Measurements from ENCODE around the gene BASP1. TPM values are rescaled to one million over a fixed set of nuclear protein-coding genes. Genes with fewer than 3 reads are reported as not detected.

The BASP1 gene
- total and polyA plus RNA-seq, 10 of the 15 experiments (the other 5 are each of a cell fraction or from before 2014, with no cell fraction given) = 27.3 to 190 (median 102) TPM

GRCh38 chr5:17255471-17256021 is 38.1 kb downstream of the BASP1 start (continued):
- TF ChIP-seq SPI1 (IDR thresholded peaks at IDR 0.05; ENCODE audit: borderline replicate concordance, insufficient read depth, low read depth, low read length) (peak; percentile 66), BCL11A (IDR thresholded peaks at IDR 0.05; ENCODE audit: low read depth, low read length) (no peak), CBFB (IDR thresholded peaks at IDR 0.05; ENCODE audit: low read depth) (no peak), MTA3 (IDR thresholded peaks at IDR 0.05; ENCODE audit: borderline replicate concordance, low read length) (no peak), TCF3 (IDR thresholded peaks at IDR 0.05; ENCODE audit: borderline replicate concordance, insufficient read depth, low read depth, low read length) (no peak), NR2F1 (conservative IDR thresholded peaks at IDR 0.05) (no peak), ATF7 (IDR thresholded peaks at IDR 0.05; ENCODE audit: low read depth) (0 out of 2 replicates have a peak, but pooled peaks have one; percentile 50), STAT1 (conservative IDR thresholded peaks at IDR 0.05) (0 out of 2 replicates have a peak, but pooled peaks have one; percentile 29), CREM (IDR thresholded peaks at IDR 0.05; ENCODE audit: low read depth) (peak; percentile 78), SMARCA5 (IDR thresholded peaks at IDR 0.05) (no peak), SREBF2 (IDR thresholded peaks at IDR 0.05; ENCODE audit: low read length) (no peak), MYC (IDR thresholded peaks at IDR 0.05; ENCODE audit: insufficient read depth, insufficient read length, insufficient replicate concordance, low read length, severe bottlenecking) (no peak), POLR2AphosphoS5 (IDR thresholded peaks at IDR 0.05; ENCODE audit: low read length) (no peak), HCFC1 (IDR thresholded peaks at IDR 0.05; ENCODE audit: low read length) (no peak), JUND (IDR thresholded peaks at IDR 0.05; ENCODE audit: low read depth, low read length) (no peak), PKNOX1 (IDR thresholded peaks at IDR 0.05) (peak; percentile 49; the same call in 1 of the 2 replicates), RUNX3 (IDR thresholded peaks at IDR 0.05; ENCODE audit: low read length) (peak; percentile 2), SIX5 (IDR thresholded peaks at IDR 0.05; ENCODE audit: low read depth, low read length, severe bottlenecking) (no peak), IRF3 (IDR thresholded peaks at IDR 0.05) (no peak), CHD4 (IDR thresholded peaks at IDR 0.05) (no peak), WRNIP1 (IDR thresholded peaks at IDR 0.05; ENCODE audit: borderline replicate concordance, low read depth, low read length) (no peak), MEF2A (IDR thresholded peaks at IDR 0.05; ENCODE audit: insufficient read depth, low read depth, low read length) (0 out of 2 replicates have a peak, but pooled peaks have one; percentile 14), HSF1 (IDR thresholded peaks at IDR 0.05; ENCODE audit: low read depth, low read length) (no peak), IKZF1 (conservative IDR thresholded peaks at IDR 0.05) (0 out of 2 replicates have a peak, but pooled peaks have one; percentile 26), ZNF622 (IDR thresholded peaks at IDR 0.05) (no peak), E2F4 (IDR thresholded peaks at IDR 0.05; ENCODE audit: low read depth, low read length) (no peak), KAT2A (conservative IDR thresholded peaks at IDR 0.05; ENCODE audit: control insufficient read depth, low read depth, low read length) (no peak), ZSCAN29 (IDR thresholded peaks at IDR 0.05) (no peak), ZBED1 (IDR thresholded peaks at IDR 0.05; ENCODE audit: borderline replicate concordance) (peak; percentile 42; the same call in 1 of the 2 replicates), FOS (IDR thresholded peaks at IDR 0.05; ENCODE audit: borderline replicate concordance, extremely low read depth, insufficient read length) (no peak)
